Psoas muscle (tissue), 8 donors: Measurements from ENCODE around the gene SEMA3B. TPM values are rescaled to one million over a fixed set of nuclear protein-coding genes. Genes with fewer than 3 reads are reported as not detected.

Experiments used
- ATAC-seq, 4 donors: fragments of 200-7000 bp; cut with Tn5 transposase; one replicate each; pipeline ENCODE4 v1.9.1; 2020; ENCODE audit warnings: moderate library complexity in 3 of 4, mild to moderate bottlenecking in 2 of 4
- DNase-seq, 2 donors: peaks; one replicate each; pipeline ENCODE4 v3.0.0-alpha.2; 2020
- H3K27ac ChIP-seq: fragments of 200-600 bp; one replicate; pipeline ENCODE4 v1.8.0; 2022
- H3K27me3 ChIP-seq, 3 donors: fragments of 200-600 bp in 1 of 3; one replicate each; pipeline versions ENCODE4 v1.6.1 to v1.8.0; 2013 to 2022; ENCODE audit warnings: low read length in 2 of 3, mild to moderate bottlenecking in 2 of 3, moderate library complexity in 1 of 3; ENCODE audit not compliant: insufficient read depth in 3 of 3
- H3K36me3 ChIP-seq, 2 donors: fragments of 200-600 bp in 1 of 2; one replicate each; pipeline versions ENCODE4 v1.6.1 to v1.8.0; 2013 to 2022; ENCODE audit warnings: low read depth in 1 of 2, mild to moderate bottlenecking in 1 of 2, moderate library complexity in 1 of 2; ENCODE audit not compliant: insufficient read depth in 1 of 2
- H3K4me1 ChIP-seq: fragments of 200-600 bp; one replicate; pipeline ENCODE4 v1.8.0; 2022
- H3K4me3 ChIP-seq: fragments of 200-600 bp; one replicate; pipeline ENCODE4 v1.8.0; 2022; ENCODE audit warnings: mild to moderate bottlenecking
- H3K9me3 ChIP-seq: fragments of 200-600 bp; one replicate; pipeline ENCODE4 v1.8.0; 2022
- WGBS, 3 donors: extraction: QIAGEN DNeasy Blood & Tissue Kit; methylation state at CpG; one replicate each; pipeline versions ENCODE4 v1.1.6 to v1.1.7; 2013; 5-methylcytosine and 5-hydroxymethylcytosine counted together
- intact Hi-C, 2 donors: fragments of 100-400 bp; cut with DNase I; formaldehyde crosslinking; loops; one replicate each; pipeline versions ENCODE4 v1.11.0 to v1.14.2; 2022
- polyA plus RNA-seq, 3 donors: library from polyadenylated mRNA; stranded (reverse); fragments of 200-250 nt; gene quantifications; one replicate each; pipeline ENCODE4 v1.2.3, GENCODE V29; 2013
- total RNA-seq, 4 donors: library from RNA; stranded (reverse); fragmentation: NEBNext Ultra II Directional in 2 of 4; extraction: Animal tissue kit (Norgen Biotek cat#: 25700) in 2 of 4; gene quantifications; one replicate each; pipeline versions ENCODE4 v1.2.1 to v1.2.4, GENCODE V29; 2021 to 2023
- TF ChIP-seq, protein P1 (sequence below): fragments of 200-600 bp; IDR thresholded peaks from one replicate; pipeline ENCODE4 v1.8.0; 2022; ENCODE audit warnings: antibody characterized with exemption
- donor health status: healthy with polysubstance abuse.
- donor health status: DM: no; HTN: no; CAD: no; lungs with moderate emphysema.
- donor health status: Bipolar disorder and iron deficiency.
- donor health status: healthy.
- donor health status: DM: yes; HTN: yes; CAD: no.
- donor health status: DM: no; HTN: no; CAD: no.
- donor health status: DM: no; HTN: no; CAD: no.
- donor health status: DM: yes; HTN: yes; CAD: no.

Gene SEMA3B
- total and polyA plus RNA-seq, 7 donors: 2.1 to 6.8 (median 3.4) TPM

DNA sequence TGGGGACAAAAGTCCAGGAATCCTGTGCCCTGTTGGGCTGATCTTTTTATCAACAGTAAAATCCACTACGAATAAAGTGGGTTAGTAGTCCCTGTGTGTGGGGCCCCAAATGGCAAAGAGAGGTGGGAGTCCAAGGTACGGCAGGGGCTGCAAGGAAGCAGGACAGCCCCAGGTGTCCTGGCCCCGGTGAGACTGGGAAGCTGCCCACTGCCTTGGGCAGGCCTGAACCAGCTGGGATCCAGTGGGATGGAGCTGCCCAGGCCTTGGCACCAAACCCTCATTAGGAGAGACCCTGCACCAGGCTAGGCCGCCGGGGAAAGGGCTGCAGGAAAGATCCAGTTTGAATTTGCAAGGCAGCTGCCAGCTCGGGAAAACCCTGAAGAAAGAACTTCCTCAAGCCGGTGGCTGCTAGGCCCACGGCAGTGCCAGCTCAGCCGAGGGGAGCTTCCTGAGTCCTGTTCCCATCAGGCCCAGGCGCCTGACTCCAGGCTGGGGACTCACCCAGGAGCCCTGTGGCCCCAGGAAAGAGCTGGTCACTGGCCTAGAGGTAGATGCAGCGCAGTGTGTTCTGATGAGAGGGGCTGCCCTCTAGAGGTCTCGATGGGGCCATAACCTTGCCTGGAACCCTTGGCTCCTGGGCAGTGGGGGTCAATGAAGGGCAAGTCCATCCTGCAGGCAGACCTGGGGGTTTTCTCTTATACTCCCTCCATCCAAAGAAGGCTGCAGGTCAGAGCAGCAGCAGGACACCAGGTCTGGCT, 47.4 kb upstream of the SEMA3B start:
- peaks cover 13% of the 10 kb centered on the region for H3K4me1 ChIP-seq
- WGBS, 3 donors: 44 to 58% (median 45%) methylated on average over 11 to 12 of the region's 12 CpGs
- H3K27me3 ChIP-seq: no peaks in the 10 kb centered on the region
- TF ChIP-seq, protein P1, sequence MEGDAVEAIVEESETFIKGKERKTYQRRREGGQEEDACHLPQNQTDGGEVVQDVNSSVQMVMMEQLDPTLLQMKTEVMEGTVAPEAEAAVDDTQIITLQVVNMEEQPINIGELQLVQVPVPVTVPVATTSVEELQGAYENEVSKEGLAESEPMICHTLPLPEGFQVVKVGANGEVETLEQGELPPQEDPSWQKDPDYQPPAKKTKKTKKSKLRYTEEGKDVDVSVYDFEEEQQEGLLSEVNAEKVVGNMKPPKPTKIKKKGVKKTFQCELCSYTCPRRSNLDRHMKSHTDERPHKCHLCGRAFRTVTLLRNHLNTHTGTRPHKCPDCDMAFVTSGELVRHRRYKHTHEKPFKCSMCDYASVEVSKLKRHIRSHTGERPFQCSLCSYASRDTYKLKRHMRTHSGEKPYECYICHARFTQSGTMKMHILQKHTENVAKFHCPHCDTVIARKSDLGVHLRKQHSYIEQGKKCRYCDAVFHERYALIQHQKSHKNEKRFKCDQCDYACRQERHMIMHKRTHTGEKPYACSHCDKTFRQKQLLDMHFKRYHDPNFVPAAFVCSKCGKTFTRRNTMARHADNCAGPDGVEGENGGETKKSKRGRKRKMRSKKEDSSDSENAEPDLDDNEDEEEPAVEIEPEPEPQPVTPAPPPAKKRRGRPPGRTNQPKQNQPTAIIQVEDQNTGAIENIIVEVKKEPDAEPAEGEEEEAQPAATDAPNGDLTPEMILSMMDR: no peak
- ATAC-seq: peak in 2 of 4 donors; percentile 8 to 31
- H3K27ac ChIP-seq: no peak overlapping the region
- H3K9me3 ChIP-seq: no peaks in the 10 kb centered on the region
- H3K36me3 ChIP-seq: peaks cover 0 to 13% of the 10 kb centered on the region in 2 donors
- intact Hi-C loops: no loop called here
- no peak overlapping the region for H3K4me3 ChIP-seq
- DNase-seq: no peak

DNA sequence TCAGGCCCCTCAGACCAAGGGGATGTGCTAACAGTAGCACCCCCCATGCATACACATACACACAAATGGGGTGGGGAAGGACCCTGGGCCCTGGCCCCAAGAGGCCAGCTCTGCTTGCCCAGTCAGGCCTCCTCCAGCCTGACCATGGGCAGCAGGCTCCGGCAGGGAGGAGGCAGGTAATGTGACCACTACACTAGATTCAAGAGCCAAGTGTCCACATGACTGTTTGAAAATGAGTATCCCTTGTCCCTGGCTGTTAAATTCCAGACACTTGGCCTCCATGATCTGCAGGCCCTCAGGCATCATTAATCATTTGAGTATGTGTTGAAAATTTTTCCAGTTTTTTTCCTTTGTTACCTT, 46.8 kb upstream of the SEMA3B start:
- ATAC-seq (no peak), DNase-seq (no peak)
- H3K27me3 ChIP-seq: no peaks in the 10 kb centered on the region
- no peaks in the 10 kb centered on the region for H3K9me3 ChIP-seq
- H3K4me3 ChIP-seq: no peak overlapping the region
- 17 to 30% (median 30%) methylated on average over 1 of the region's 1 CpG for WGBS, 3 donors
- intact Hi-C loops: no loop called here
- H3K27ac ChIP-seq: no peak overlapping the region
- TF ChIP-seq, protein P1: no peak
- H3K36me3 ChIP-seq: peaks cover 0 to 12% of the 10 kb centered on the region in 2 donors
- H3K4me1 ChIP-seq: peaks cover 13% of the 10 kb centered on the region

GRCh38 chr3:50224639-50225038, 44.3 kb upstream of the SEMA3B start:
- H3K4me1 ChIP-seq: peaks cover 9% of the 10 kb centered on the region
- no peak overlapping the region for H3K4me3 ChIP-seq
- WGBS, 3 donors: 64 to 71% (median 68%) methylated on average over 5 of the region's 5 CpGs
- intact Hi-C loops: loop anchor here in 1 of 2 donors (1.0 kb wide), 1 partner anchor 30 kb away; no protein-coding TSS in a partner anchor
- no peaks in the 10 kb centered on the region for H3K9me3 ChIP-seq
- H3K36me3 ChIP-seq: no peaks in the 10 kb centered on the region
- no peaks in the 10 kb centered on the region for H3K27me3 ChIP-seq
- H3K27ac ChIP-seq: no peak overlapping the region
- DNase-seq (no peak), ATAC-seq (no peak)
- TF ChIP-seq, protein P1: no peak

GRCh38 chr3:50226888-50227389, 42.0 kb upstream of the SEMA3B start:
- DNase-seq: peak in 1 of 2 donors; percentile 72
- Histone ChIP-seq H3K4me1 (peaks cover 9% of the 10 kb centered on the region), H3K27me3 (no peaks in the 10 kb centered on the region), H3K36me3 (no peaks in the 10 kb centered on the region), H3K4me3 (peak overlapping the region; percentile 78), H3K27ac (no peak overlapping the region), H3K9me3 (no peaks in the 10 kb centered on the region)
- intact Hi-C loops: loop anchor here (1.0 to 2.0 kb wide), 4 partner anchors 20 to 46 kb away; no protein-coding TSS in a partner anchor
- ATAC-seq: peak in 3 of 4 donors; percentile 19 to 52 (median 30)
- TF ChIP-seq, protein P1: no peak
- WGBS, 3 donors: 0 to 1% (median 1%) methylated on average over 30 to 40 of the region's 40 CpGs
